Mucosa of descending colon (tissue), 3 donors: ENCODE results near the gene ABCC4. TPM values are rescaled to one million over a fixed set of nuclear protein-coding genes. Genes with fewer than 3 reads are reported as not detected.
A peak's percentile ranks its signal among the peaks of the same experiment; 100 is the strongest.

Source experiments
- ATAC-seq: fragments of 200-7000 bp; cut with Tn5 transposase; one replicate; pipeline ENCODE4 v1.9.1; 2020; ENCODE audit warnings: mild to moderate bottlenecking, moderate library complexity
- DNase-seq, 3 donors: peaks; one replicate each; pipeline ENCODE4 v3.0.0-alpha.2; 2020
- H3K36me3 ChIP-seq: fragments of 200-600 bp; one replicate; pipeline ENCODE4 v1.8.0; 2021; ENCODE audit warnings: low read depth, mild to moderate bottlenecking
- H3K4me1 ChIP-seq: fragments of 200-600 bp; one replicate; pipeline ENCODE4 v1.8.0; 2021; ENCODE audit warnings: low read depth, mild to moderate bottlenecking
- H3K4me3 ChIP-seq: fragments of 200-600 bp; one replicate; pipeline ENCODE4 v1.8.0; 2021; ENCODE audit warnings: mild to moderate bottlenecking
- H3K9me3 ChIP-seq: fragments of 200-600 bp; one replicate; pipeline ENCODE4 v1.8.0; 2021; ENCODE audit warnings: mild to moderate bottlenecking
- intact Hi-C, 2 donors: fragments of 100-400 bp; cut with DNase I in 1 of 2; cut with micrococcal nuclease in 1 of 2; formaldehyde crosslinking; loops; one replicate each; pipeline versions ENCODE4 v1.11.0 to v1.11.1; 2022; cut with DNase I, micrococcal nuclease
- total RNA-seq, 3 donors: library from RNA; stranded (reverse); fragmentation: NEBNext Ultra II Directional in 2 of 3; extraction: Animal tissue kit (Norgen Biotek cat#: 25700) in 2 of 3; gene quantifications; one replicate each; pipeline versions ENCODE4 v1.2.1 to v1.2.4, GENCODE V29; 2021 to 2023
- TF ChIP-seq, protein P1 (sequence below): fragments of 200-600 bp; IDR thresholded peaks from one replicate; pipeline ENCODE4 v1.8.0; 2022; ENCODE audit warnings: antibody characterized with exemption, mild to moderate bottlenecking
- donor health status: DM: no; HTN: no; CAD: no; lungs with moderate emphysema.
- donor health status: DM: no; HTN: no; CAD: no.
- donor health status: DM: no; HTN: yes; CAD: no.

ABCC4 gene
- total RNA-seq, 3 donors from 2014 or later, result 19.3 to 35.1 (median 30.2) TPM

DNA sequence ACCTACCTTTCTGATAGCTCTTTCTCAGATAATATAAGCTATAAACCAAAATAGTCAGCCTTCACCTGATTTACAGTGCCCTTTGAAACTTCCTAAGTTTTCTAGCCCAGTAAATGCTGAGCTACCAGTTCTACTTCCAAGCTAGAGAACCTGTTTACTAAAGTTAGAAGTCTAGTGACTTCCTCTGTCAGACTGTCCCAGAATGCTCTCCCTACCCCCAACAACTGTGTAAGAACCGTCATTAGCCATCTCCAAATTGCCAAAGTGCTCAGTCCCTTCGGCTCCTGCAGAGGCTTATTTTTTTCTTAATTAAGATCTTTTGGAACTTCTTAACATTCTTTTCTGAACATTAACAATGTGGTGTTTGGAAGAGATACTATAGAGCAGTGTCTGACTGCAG, 3.2 kb upstream of the ABCC4 start:
- peaks cover 3% of the 10 kb centered on the region for H3K4me1 ChIP-seq
- H3K4me3 ChIP-seq, result no peak overlapping the region
- intact Hi-C loops, result no loop called here
- DNase-seq (no peak), ATAC-seq (no peak)
- no peaks in the 10 kb centered on the region for H3K9me3 ChIP-seq
- H3K36me3 ChIP-seq, result no peaks in the 10 kb centered on the region
- TF ChIP-seq, protein P1, sequence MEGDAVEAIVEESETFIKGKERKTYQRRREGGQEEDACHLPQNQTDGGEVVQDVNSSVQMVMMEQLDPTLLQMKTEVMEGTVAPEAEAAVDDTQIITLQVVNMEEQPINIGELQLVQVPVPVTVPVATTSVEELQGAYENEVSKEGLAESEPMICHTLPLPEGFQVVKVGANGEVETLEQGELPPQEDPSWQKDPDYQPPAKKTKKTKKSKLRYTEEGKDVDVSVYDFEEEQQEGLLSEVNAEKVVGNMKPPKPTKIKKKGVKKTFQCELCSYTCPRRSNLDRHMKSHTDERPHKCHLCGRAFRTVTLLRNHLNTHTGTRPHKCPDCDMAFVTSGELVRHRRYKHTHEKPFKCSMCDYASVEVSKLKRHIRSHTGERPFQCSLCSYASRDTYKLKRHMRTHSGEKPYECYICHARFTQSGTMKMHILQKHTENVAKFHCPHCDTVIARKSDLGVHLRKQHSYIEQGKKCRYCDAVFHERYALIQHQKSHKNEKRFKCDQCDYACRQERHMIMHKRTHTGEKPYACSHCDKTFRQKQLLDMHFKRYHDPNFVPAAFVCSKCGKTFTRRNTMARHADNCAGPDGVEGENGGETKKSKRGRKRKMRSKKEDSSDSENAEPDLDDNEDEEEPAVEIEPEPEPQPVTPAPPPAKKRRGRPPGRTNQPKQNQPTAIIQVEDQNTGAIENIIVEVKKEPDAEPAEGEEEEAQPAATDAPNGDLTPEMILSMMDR, result no peak

DNA sequence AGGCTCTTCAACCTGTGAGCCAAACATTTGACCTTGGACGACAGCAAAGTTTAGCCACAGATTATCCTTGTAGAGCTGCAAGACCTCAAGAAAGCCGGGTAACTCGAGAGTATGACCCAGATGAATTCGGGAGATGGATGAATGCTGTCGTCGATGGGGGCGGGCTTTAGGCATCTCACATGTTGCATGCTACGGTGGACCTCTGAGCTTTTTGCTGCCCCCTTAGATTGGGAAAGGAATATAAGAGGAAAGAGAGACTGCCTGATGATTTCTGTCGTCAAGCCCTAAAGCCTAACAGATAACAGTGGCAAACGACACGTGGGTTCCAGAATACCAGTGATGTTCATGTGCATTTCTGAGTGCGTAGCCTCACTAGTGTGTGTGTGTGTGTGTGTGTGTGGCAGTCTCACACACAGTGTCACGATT, 730 bp upstream of the ABCC4 start:
- Histone ChIP-seq H3K36me3 (no peaks in the 10 kb centered on the region), H3K4me1 (peaks cover 10% of the 10 kb centered on the region), H3K9me3 (no peaks in the 10 kb centered on the region), H3K4me3 (no peak overlapping the region)
- ATAC-seq (no peak), DNase-seq (no peak)
- TF ChIP-seq, protein P1, result no peak
- intact Hi-C loops, result no loop called here

DNA sequence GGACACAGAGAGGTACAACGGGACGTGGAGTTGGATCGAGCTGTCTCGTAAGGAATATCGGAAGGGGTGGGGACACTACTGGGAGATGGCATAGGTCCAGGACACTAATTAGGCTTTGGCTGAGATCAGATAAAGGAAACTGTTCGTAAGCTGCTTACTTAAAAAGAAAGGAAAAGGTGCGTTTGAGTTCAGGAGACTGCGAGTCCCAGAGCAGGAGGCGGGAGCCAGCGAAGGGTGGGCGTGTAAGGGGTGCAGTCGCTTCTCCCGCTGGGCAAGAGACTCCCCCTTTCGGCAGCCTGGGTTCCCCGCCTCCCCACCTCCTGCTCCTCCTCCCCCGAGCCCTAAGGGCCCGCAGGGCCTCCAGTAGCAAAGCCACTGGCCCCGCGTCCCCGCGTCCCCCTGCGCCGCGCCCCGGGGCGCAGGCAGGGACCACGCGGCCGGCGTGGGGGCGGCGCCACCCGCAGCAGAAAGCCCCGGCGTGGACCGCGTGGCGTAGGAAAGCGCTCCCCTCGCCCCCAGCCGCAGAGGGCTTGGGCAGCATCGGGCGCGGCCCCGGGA, 547 bp downstream of the ABCC4 start:
- Histone ChIP-seq H3K36me3 (no peaks in the 10 kb centered on the region), H3K4me1 (peaks cover 17% of the 10 kb centered on the region), H3K4me3 (peak overlapping the region; percentile 62), H3K9me3 (no peaks in the 10 kb centered on the region)
- peak; percentile 50 for ATAC-seq
- TF ChIP-seq, protein P1, result no peak
- DNase-seq, result peak; percentile 64 to 82 (median 70)
- intact Hi-C loops, result no loop called here

DNA sequence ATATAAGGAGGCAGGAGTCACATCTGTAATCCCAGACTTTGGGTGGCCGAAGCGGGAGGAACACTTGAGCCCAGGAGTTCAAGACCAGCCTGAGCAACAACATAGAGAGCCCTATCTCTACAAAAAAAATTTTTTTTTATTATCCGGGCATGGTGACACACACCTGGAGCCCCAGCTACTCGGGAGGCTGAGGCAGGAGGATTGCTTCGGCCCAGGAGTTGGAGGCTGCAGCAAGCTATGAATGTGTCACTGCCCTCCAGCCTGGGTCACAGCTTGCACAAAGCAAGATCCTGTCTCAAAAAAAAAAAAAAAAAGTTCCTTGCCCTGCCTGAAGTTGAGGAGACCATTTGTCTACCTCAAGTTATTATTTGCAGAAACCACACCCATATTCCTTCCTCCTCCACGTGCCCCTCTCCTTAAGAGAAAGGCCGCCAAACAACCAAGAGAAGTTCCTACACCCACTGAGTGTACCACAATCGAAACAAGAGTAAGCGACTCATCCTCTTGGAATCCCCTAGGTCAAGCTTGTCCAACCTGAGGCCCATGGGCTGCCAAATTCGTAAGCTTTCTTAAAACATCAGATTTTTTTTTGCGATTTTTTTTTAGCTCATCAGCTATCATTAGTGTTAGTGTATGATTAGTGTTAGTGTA, 2.2 kb downstream of the ABCC4 start:
- Histone ChIP-seq H3K4me1 (peaks cover 17% of the 10 kb centered on the region), H3K36me3 (no peaks in the 10 kb centered on the region), H3K4me3 (no peak overlapping the region), H3K9me3 (no peaks in the 10 kb centered on the region)
- intact Hi-C loops, result loop anchor here (5.0 to 10.0 kb wide), 2 partner anchors 83 to 86 kb away; no protein-coding TSS in a partner anchor
- ATAC-seq (no peak), DNase-seq (no peak)
- TF ChIP-seq, protein P1, result no peak

DNA sequence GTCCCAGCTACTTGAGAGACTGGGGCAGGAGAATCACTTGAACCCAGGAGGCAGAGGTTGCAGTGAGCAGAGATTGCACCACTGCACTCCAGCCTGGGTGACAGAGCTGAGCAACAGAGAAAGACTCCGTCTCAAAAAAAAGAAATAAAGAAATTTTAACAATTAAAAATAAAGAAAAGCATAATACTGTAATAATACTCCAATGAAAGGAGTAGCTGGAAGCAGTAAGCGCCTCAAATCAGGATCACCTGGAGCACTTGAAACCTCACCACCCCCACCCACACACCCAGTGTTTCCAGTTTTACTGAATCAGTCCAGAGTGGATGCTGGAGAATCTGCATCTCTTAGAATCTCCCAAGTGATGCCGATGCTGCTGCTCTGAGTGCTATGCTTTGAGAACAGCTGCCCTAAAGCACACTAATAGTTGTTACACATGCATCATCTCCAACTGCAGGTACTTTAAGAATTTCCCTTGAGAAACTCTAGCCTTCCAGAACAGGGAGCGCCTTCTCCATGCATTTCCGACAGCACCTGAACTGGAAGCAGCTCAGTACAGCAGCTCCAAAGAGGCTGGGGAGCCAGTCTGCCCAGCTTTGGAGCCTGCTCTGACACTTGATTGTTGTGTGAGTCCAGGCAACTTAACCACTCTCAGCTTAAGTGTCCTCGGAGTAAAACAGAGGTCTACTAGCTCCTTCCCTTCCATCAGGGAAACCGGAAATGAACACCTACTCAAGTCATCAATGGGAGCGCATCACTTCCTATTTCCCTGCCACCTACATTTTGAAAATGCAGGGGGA, 2.9 kb downstream of the ABCC4 start:
- DNase-seq, result no peak
- peaks cover 17% of the 10 kb centered on the region for H3K4me1 ChIP-seq
- H3K9me3 ChIP-seq, result no peaks in the 10 kb centered on the region
- ATAC-seq, result no peak
- intact Hi-C loops, result loop anchor here (5.0 to 10.0 kb wide), 2 partner anchors 84 to 86 kb away; no protein-coding TSS in a partner anchor
- H3K36me3 ChIP-seq, result no peaks in the 10 kb centered on the region
- H3K4me3 ChIP-seq, result no peak overlapping the region
- TF ChIP-seq, protein P1, result no peak
